Osteoblast (primary cell): ENCODE data around the gene TAF11. TPM values are rescaled to one million over a fixed set of nuclear protein-coding genes. Genes with fewer than 3 reads are reported as not detected.

Source experiments
- DNase-seq: peaks from one replicate; pipeline ENCODE4 v3.0.0; 2011; ENCODE audit warnings: low spot score, mixed read lengths; ENCODE audit not compliant: insufficient read length; ENCODE audit errors: missing footprints
- H2AFZ ChIP-seq: 2 replicates; pipeline ENCODE4 v1.6.0; 2011; ENCODE audit warnings: mild to moderate bottlenecking, low read length
- H3K27ac ChIP-seq: 2 replicates; pipeline ENCODE4 v1.5.1; 2011; ENCODE audit warnings: mild to moderate bottlenecking, low read depth, low read length, moderate library complexity
- H3K27me3 ChIP-seq: 2 replicates; pipeline ENCODE4 v1.6.0; 2012; ENCODE audit warnings: mild to moderate bottlenecking, control low read depth, inconsistent platforms, low read length, moderate library complexity; ENCODE audit not compliant: insufficient read depth
- H3K36me3 ChIP-seq: 2 replicates; pipeline ENCODE4 v1.5.1; 2011; ENCODE audit warnings: mild to moderate bottlenecking, low read length, control low read depth, moderate library complexity; ENCODE audit not compliant: insufficient read depth
- H3K4me1 ChIP-seq: 2 replicates; pipeline ENCODE4 v1.5.1; 2011; ENCODE audit warnings: mild to moderate bottlenecking, low read length, control low read depth, moderate library complexity; ENCODE audit not compliant: insufficient read depth
- H3K4me2 ChIP-seq: 2 replicates; pipeline ENCODE4 v1.6.0; 2011; ENCODE audit warnings: mild to moderate bottlenecking, low read length; ENCODE audit not compliant: insufficient read depth
- H3K4me3 ChIP-seq: fragments of 200-600 bp; sonication (generic); 3 replicates; pipeline ENCODE4 v1.5.1; 2012; ENCODE audit warnings: mild to moderate bottlenecking, low read length, inconsistent platforms; ENCODE audit not compliant: insufficient read depth
- H3K79me2 ChIP-seq: 2 replicates; pipeline ENCODE4 v1.6.0; 2012; ENCODE audit warnings: mild to moderate bottlenecking, low read length, control low read depth, inconsistent platforms; ENCODE audit not compliant: insufficient read depth
- H3K9me3 ChIP-seq: 2 replicates; pipeline ENCODE4 v1.5.1; 2011; ENCODE audit warnings: low read depth, low read length, control low read depth
- H4K20me1 ChIP-seq: 2 replicates; pipeline ENCODE4 v1.6.0; 2012; ENCODE audit warnings: mild to moderate bottlenecking, low read length, control low read depth; ENCODE audit not compliant: insufficient read depth
- total RNA-seq: library from RNA; depleted of rRNA; stranded (reverse); fragments of >200 nt; gene quantifications from 2 replicates; pipeline ENCODE4 v1.2.3, GENCODE V29; 2012
- TF ChIP-seq, protein P1 (sequence below): IDR thresholded peaks from 2 replicates; pipeline ENCODE4 v1.5.1; 2011; ENCODE audit warnings: mild to moderate bottlenecking, low read depth, low read length, moderate library complexity; ENCODE audit errors: extremely low read depth

The TAF11 gene
- total RNA-seq, 1 donor = 16.6 TPM

DNA sequence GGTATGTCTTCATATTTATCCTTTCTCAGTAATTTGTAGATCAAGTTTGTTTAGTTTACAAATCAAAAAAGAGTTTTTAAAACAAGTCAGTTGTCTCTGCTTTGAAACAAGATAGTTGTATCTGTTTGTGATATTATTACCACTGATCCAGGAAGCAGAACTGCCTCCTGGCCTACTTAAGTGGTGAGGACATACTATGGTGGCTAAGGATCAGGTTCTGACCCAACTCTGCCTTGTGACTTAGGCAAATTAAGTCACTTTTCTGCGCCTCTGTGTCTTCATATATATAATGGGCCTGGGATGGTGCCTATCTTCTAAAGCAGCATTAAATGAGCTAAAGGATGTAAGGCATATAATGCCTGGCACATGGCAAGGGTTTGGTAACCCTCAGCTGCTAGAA is 9.9 kb upstream of the TAF11 start:
- Histone ChIP-seq H3K4me1 (peaks cover 5% of the 10 kb centered on the region), H3K27me3 (no peaks in the 10 kb centered on the region), H3K36me3 (no peaks in the 10 kb centered on the region), H2AFZ (no peak overlapping the region), H3K79me2 (peaks cover 36% of the 10 kb centered on the region), H4K20me1 (peaks cover 18% of the 10 kb centered on the region), H3K27ac (no peak overlapping the region), H3K4me3 (no peak overlapping the region), H3K9me3 (no peaks in the 10 kb centered on the region), H3K4me2 (no peak overlapping the region)
- no peak for DNase-seq
- TF ChIP-seq, protein P1, sequence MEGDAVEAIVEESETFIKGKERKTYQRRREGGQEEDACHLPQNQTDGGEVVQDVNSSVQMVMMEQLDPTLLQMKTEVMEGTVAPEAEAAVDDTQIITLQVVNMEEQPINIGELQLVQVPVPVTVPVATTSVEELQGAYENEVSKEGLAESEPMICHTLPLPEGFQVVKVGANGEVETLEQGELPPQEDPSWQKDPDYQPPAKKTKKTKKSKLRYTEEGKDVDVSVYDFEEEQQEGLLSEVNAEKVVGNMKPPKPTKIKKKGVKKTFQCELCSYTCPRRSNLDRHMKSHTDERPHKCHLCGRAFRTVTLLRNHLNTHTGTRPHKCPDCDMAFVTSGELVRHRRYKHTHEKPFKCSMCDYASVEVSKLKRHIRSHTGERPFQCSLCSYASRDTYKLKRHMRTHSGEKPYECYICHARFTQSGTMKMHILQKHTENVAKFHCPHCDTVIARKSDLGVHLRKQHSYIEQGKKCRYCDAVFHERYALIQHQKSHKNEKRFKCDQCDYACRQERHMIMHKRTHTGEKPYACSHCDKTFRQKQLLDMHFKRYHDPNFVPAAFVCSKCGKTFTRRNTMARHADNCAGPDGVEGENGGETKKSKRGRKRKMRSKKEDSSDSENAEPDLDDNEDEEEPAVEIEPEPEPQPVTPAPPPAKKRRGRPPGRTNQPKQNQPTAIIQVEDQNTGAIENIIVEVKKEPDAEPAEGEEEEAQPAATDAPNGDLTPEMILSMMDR = no peak

DNA sequence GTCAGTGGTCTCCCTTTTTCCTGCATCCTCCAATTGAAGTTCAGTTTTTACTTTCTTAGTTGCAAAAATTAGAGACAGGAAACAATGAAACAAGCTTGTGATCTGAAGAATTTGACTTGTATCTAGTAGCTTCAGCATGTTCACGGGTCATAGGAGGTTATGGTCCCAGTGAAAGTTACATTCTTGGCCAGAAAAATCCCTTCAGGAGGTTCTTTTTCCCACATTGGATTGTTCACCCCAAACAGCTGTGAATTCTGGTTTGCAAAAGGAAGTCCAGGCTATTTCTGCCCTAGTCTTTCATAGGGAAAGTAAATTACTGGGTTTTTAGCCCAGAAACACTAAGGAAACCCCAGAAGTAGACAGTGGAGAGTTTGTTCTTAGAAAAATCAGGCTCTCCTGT is 9.3 kb upstream of the TAF11 start:
- DNase-seq = no peak
- Histone ChIP-seq H3K4me2 (no peak overlapping the region), H2AFZ (no peak overlapping the region), H3K27ac (no peak overlapping the region), H4K20me1 (peaks cover 21% of the 10 kb centered on the region), H3K27me3 (no peaks in the 10 kb centered on the region), H3K79me2 (peaks cover 42% of the 10 kb centered on the region), H3K36me3 (no peaks in the 10 kb centered on the region), H3K4me1 (peaks cover 5% of the 10 kb centered on the region), H3K4me3 (no peak overlapping the region), H3K9me3 (no peaks in the 10 kb centered on the region)
- TF ChIP-seq, protein P1 = no peak

DNA sequence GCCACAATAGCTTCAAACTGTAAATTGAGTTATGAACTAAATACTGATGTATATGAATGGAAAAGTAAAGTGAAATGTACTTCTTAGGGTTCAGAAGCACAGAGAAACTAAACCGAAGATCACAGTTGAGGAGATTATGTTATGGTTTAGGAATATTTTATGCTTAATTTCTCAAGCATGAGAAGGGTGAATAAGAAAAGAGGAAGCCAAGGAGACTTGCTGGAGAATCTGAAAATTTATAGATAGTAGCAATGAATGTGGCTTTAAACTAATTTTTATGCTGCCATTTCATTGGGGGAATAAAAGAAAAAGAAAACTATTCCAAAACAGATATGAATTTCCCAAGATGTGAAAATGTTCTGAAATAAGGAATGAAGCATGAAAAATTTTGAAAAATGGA is 6.9 kb upstream of the TAF11 start:
- Histone ChIP-seq H3K27ac (no peak overlapping the region), H3K4me2 (no peak overlapping the region), H2AFZ (no peak overlapping the region), H3K9me3 (no peaks in the 10 kb centered on the region), H4K20me1 (peaks cover 25% of the 10 kb centered on the region), H3K4me1 (peaks cover 9% of the 10 kb centered on the region), H3K27me3 (no peaks in the 10 kb centered on the region), H3K36me3 (no peaks in the 10 kb centered on the region), H3K4me3 (no peak overlapping the region), H3K79me2 (peaks cover 52% of the 10 kb centered on the region)
- DNase-seq = no peak
- TF ChIP-seq, protein P1 = no peak

DNA sequence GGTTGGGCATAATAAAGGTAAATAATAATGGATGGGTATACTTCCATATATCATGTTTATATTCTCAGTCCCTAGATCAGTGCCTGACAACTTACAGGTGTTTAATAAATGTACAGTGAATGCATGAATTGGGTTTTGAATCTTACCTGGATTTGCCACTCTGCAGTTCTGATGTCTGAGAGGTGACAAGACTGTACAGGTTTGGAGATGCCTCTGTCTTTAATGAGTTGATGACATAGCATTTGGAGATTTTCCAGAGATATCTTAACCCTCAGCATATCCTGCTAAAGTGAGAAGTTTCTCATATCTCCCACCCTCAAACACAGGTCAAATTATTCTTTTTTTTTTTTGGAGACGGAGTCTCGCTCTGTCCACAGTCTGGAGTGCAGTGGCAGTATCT is 3.5 kb upstream of the TAF11 start:
- TF ChIP-seq, protein P1 = no peak
- no peak for DNase-seq
- no peak overlapping the region for H3K4me2 ChIP-seq
- peaks cover 21% of the 10 kb centered on the region for H3K4me1 ChIP-seq
- no peaks in the 10 kb centered on the region for H3K9me3 ChIP-seq
- H3K36me3 ChIP-seq = no peaks in the 10 kb centered on the region
- no peak overlapping the region for H3K27ac ChIP-seq
- peaks cover 23% of the 10 kb centered on the region for H4K20me1 ChIP-seq
- peaks cover 60% of the 10 kb centered on the region for H3K79me2 ChIP-seq
- no peak overlapping the region for H2AFZ ChIP-seq
- H3K27me3 ChIP-seq = no peaks in the 10 kb centered on the region
- no peak overlapping the region for H3K4me3 ChIP-seq
